ENCODE data around the gene IRF2. TPM values are rescaled to one million over a fixed set of nuclear protein-coding genes. Genes with fewer than 3 reads are reported as not detected.
"Not testable (repeated sequence)": the region's sequence is repeated elsewhere in the genome, so short reads cannot be mapped to it uniquely, and the experiment has no call there.

The IRF2 gene
- total RNA-seq, 6 experiments from 2014 or later: 13.4 to 24.0 (median 19.7) TPM

DNA sequence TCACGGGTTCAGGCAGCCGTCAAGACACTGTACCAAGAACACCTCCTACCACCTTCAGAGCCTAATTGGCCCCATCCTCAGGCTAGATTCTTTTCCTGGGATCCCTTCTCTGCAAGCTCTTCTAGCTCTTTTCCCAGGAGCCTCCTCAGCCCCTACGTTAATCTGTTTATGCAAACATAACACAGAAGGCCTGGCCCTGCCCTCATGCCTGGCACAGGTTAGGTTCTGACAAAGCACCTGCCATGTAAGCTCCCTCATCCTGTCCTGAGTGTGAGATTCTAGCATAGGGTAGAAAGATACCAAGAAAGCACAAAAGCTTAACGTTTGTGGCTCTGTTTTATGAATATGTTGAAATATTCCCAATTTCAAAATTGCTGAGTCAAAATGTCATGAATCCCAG, 93.6 kb downstream of the IRF2 start:
- DNase-seq: no peak
- peaks cover 48% of the 10 kb centered on the region for H3K4me1 Mint-ChIP-seq (ENCODE audit: low read depth)
- H3K9me3 Mint-ChIP-seq: no peaks in the 10 kb centered on the region; the same call in 1 of the 2 replicates
- TF ChIP-seq, protein P1, sequence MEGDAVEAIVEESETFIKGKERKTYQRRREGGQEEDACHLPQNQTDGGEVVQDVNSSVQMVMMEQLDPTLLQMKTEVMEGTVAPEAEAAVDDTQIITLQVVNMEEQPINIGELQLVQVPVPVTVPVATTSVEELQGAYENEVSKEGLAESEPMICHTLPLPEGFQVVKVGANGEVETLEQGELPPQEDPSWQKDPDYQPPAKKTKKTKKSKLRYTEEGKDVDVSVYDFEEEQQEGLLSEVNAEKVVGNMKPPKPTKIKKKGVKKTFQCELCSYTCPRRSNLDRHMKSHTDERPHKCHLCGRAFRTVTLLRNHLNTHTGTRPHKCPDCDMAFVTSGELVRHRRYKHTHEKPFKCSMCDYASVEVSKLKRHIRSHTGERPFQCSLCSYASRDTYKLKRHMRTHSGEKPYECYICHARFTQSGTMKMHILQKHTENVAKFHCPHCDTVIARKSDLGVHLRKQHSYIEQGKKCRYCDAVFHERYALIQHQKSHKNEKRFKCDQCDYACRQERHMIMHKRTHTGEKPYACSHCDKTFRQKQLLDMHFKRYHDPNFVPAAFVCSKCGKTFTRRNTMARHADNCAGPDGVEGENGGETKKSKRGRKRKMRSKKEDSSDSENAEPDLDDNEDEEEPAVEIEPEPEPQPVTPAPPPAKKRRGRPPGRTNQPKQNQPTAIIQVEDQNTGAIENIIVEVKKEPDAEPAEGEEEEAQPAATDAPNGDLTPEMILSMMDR (IDR thresholded peaks at IDR 0.05): no peak
- no peak overlapping the region for H3K4me3 Mint-ChIP-seq
- H3K27me3 Mint-ChIP-seq (ENCODE audit: insufficient read depth): no peaks in the 10 kb centered on the region
- H3K36me3 Mint-ChIP-seq (ENCODE audit: low read depth): no peaks in the 10 kb centered on the region
- no peak overlapping the region for H3K27ac Mint-ChIP-seq

DNA sequence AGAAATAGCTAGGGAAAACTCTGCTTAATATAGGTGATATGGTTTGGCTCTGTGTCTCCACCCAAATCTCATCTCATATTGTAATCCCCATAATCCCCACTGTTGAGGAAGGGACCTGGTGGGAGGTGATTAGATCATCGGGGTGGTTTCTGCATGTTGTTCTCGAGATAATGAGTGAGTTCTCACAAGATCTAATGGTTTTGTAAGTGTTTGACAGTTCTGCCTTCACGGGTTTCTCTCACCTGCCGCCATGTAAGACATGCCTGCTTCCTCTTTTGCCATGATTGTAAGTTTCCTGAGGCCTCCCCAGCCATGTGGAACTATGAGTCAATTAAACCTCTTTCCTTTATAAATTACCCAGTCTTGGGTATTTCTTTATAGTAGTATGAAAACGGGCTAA, 94.1 kb downstream of the IRF2 start:
- H3K4me1 Mint-ChIP-seq (ENCODE audit: low read depth): peaks cover 48% of the 10 kb centered on the region
- H3K9me3 Mint-ChIP-seq: not testable (repeated sequence)

DNA sequence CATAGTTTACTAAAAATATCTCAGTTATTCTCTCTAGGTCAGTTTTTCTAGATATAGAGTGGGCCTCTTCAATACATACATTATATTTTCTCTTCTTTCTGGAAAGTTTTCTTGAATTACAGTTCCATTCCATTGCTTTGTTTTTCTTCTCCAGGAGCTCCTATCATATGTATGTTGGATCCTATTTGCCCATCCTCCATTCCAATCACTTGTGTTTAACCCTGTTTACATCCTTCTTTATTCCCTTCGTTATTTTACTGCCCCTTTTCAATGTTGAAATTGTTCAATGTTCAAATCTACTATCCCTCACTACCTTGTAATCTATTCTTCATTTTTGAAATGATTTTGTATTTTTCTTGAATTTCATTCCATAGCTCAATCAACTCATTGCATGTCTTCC, 97.4 kb downstream of the IRF2 start:
- no peak for DNase-seq
- Mint-ChIP-seq H3K4me3 (no peak overlapping the region), H3K4me1 (ENCODE audit: low read depth) (peaks cover 23% of the 10 kb centered on the region), H3K36me3 (ENCODE audit: low read depth) (no peaks in the 10 kb centered on the region), H3K9me3 (no peaks in the 10 kb centered on the region; the same call in 1 of the 2 replicates), H3K27me3 (ENCODE audit: insufficient read depth) (no peaks in the 10 kb centered on the region; the same call in 1 of the 2 replicates), H3K27ac (no peak overlapping the region)
- TF ChIP-seq, protein P1 (IDR thresholded peaks at IDR 0.05): no peak

More for the DNA sequence above, 94.1 kb downstream of the IRF2 start:
- not testable (repeated sequence) for H3K4me3 Mint-ChIP-seq; H3K27me3 Mint-ChIP-seq (ENCODE audit: insufficient read depth); H3K36me3 Mint-ChIP-seq (ENCODE audit: low read depth); H3K27ac Mint-ChIP-seq; DNase-seq

DNA sequence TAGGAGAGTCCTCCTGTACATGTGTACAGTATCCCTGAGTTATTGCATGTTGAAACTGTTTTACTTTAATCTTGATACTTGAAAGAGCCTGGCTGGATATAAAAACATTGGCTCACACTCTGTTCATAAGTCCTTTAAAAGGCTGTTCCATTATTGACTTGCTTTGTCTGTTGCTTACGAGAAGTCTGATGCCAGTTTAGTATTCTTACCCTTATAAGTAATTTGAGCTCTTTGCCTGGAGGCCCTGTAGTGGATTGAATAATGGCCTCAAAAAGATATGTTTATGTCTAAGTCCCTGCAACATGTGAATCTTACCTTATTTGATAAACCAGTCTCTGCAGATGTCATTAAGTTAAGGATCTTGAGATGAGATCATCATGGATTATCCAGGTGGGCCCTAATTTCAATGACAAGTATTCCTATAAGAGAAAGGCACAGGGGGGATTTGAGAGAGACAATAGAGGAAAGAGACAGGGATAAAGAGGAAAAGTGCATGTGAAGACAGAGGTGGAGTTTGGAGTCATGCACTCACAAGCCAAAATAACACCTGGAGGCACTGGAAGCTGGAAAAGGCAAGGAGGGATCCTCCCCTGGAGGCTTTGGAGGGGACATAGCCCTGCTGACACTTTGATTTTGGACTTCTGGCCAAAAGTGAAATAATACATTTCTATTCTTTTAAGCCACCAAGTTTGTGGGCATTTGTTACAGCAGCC, 98.1 kb downstream of the IRF2 start:
- H3K9me3 Mint-ChIP-seq: no peaks in the 10 kb centered on the region; the same call in 1 of the 2 replicates
- no peak overlapping the region for H3K4me3 Mint-ChIP-seq
- H3K27me3 Mint-ChIP-seq (ENCODE audit: insufficient read depth): no peaks in the 10 kb centered on the region; the same call in 1 of the 2 replicates
- TF ChIP-seq, protein P1 (IDR thresholded peaks at IDR 0.05): no peak
- H3K36me3 Mint-ChIP-seq (ENCODE audit: low read depth): no peaks in the 10 kb centered on the region
- H3K27ac Mint-ChIP-seq: no peak overlapping the region
- H3K4me1 Mint-ChIP-seq (ENCODE audit: low read depth): peaks cover 18% of the 10 kb centered on the region
- DNase-seq: no peak

DNA sequence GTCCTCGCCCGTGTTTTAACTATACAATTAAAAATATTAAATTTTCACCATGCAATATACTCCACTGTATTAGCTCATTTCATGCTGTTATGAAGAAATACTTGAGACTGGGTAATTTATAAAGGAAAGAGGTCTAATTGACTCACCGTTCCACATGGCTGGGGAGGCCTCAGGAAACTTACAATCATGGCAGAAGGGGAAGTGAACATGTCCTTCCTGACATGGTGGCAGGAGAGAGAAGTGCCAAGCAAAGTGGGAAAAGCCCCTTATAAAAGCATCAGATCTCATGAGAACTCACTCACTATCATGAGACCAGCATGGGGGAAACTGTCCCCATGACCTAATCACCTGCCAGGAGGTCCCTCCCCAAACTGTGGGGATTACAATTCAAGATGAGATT, 98.7 kb downstream of the IRF2 start:
- H3K4me3 Mint-ChIP-seq; H3K27ac Mint-ChIP-seq; H3K36me3 Mint-ChIP-seq (ENCODE audit: low read depth); H3K9me3 Mint-ChIP-seq; H3K27me3 Mint-ChIP-seq (ENCODE audit: insufficient read depth); DNase-seq: not testable (repeated sequence)
- peaks cover 18% of the 10 kb centered on the region for H3K4me1 Mint-ChIP-seq (ENCODE audit: low read depth)

DNA sequence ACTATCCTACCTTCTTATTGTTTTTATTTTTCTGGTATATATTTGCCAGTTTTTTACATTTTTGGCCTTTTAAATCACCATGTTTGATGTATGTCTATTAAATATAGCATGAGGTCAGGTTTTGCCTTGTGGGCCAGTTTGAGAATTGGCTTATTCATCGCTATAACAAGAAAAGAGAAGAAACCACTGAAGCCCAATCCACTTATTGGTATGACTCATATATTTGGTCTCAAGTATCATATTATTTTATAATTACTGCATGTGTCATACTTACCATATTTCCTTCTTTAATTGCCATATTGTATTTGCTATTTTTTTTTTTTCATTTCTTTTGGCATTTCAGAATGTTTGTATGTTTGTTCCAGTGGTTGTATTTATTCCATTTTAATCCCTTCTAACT, 99.3 kb downstream of the IRF2 start:
- Mint-ChIP-seq H3K27me3 (ENCODE audit: insufficient read depth) (peaks cover 2% of the 10 kb centered on the region), H3K9me3 (no peaks in the 10 kb centered on the region; the same call in 1 of the 2 replicates), H3K27ac (no peak overlapping the region), H3K4me1 (ENCODE audit: low read depth) (peaks cover 18% of the 10 kb centered on the region), H3K36me3 (ENCODE audit: low read depth) (no peaks in the 10 kb centered on the region), H3K4me3 (no peak overlapping the region)
- TF ChIP-seq, protein P1 (IDR thresholded peaks at IDR 0.05): no peak
- DNase-seq: no peak

Measured in HFFc6 (cell line).